H1 (cell line): ENCODE measurements around the gene NKAIN2. TPM values are rescaled to one million over a fixed set of nuclear protein-coding genes. Genes with fewer than 3 reads are reported as not detected.

Experiments used
- CTCF ChIA-PET: fragments of 300-600 bp; sonication (Branson Sonifier 250); formaldehyde crosslinking; loops from one replicate; lab custom pipeline; 2021; ENCODE audit not compliant: partially characterized antibody; lab: Charles Lee
- POLR2A ChIA-PET: fragments of 300-600 bp; sonication (Branson Sonifier 250); formaldehyde crosslinking; loops from one replicate; lab custom pipeline; 2021; ENCODE audit warnings: inconsistent platforms; ENCODE audit not compliant: partially characterized antibody; lab: Charles Lee
- DNase-seq, 2 experiments: peaks; one replicate each; pipeline versions ENCODE4 v3.0.0 to v3.0.0-alpha.2; 2010 to 2022; ENCODE audit warnings: low spot score in 2 of 2, low read depth in 1 of 2, mixed read lengths in 1 of 2
- FAIRE-seq: peaks from 2 replicates; lab custom pipeline; 2011; peaks lifted over from hg19 to GRCh38; lab: Jason Lieb, UNC
- H2AFZ ChIP-seq: 2 replicates; pipeline ENCODE4 v1.8.1; 2012; ENCODE audit warnings: low read length, inconsistent platforms
- H2AK5ac ChIP-seq: 2 replicates; pipeline ENCODE4 v1.6.1; 2013; ENCODE audit warnings: low read depth, low read length
- H2BK120ac ChIP-seq: replicated peaks from 2 replicates; pipeline ENCODE3; 2013; ENCODE audit warnings: low read depth, low read length, inconsistent platforms
- H2BK12ac ChIP-seq: 2 replicates; pipeline ENCODE4 v1.6.1; 2013; ENCODE audit warnings: low read depth, low read length
- H2BK15ac ChIP-seq: 2 replicates; pipeline ENCODE4 v1.6.1; 2013; ENCODE audit warnings: low read length
- H2BK20ac ChIP-seq: 2 replicates; pipeline ENCODE4 v1.6.1; 2013; ENCODE audit warnings: low read length
- H2BK5ac ChIP-seq: 2 replicates; pipeline ENCODE4 v1.6.1; 2013; ENCODE audit warnings: low read depth, low read length
- H3K14ac ChIP-seq: 2 replicates; pipeline ENCODE4 v1.6.1; 2013; ENCODE audit warnings: inconsistent platforms; ENCODE audit not compliant: insufficient read length
- H3K18ac ChIP-seq: 2 replicates; pipeline ENCODE4 v1.6.1; 2013; ENCODE audit warnings: low read length; ENCODE audit errors: extremely low read depth
- H3K23ac ChIP-seq: 2 replicates; pipeline ENCODE4 v1.6.1; 2013; ENCODE audit warnings: inconsistent platforms; ENCODE audit not compliant: insufficient read length
- H3K23me2 ChIP-seq: 2 replicates; pipeline ENCODE4 v1.6.1; 2013; ENCODE audit warnings: low read depth, low read length
- H3K27ac ChIP-seq: 2 replicates; pipeline ENCODE4 v1.6.1; 2011; ENCODE audit warnings: low read depth, low read length, inconsistent platforms
- H3K27me3 ChIP-seq, 4 experiments: replicated peaks in 1 of 4; 1 replicate in 1 of 4; 2 replicates in 3 of 4; pipeline versions ENCODE4 v1.6.1 to v1.8.1; 2011 to 2013; ENCODE audit warnings: low read length in 3 of 4, mild to moderate bottlenecking in 3 of 4, inconsistent platforms in 2 of 4, mixed read lengths in 2 of 4, moderate library complexity in 1 of 4; ENCODE audit not compliant: control insufficient read depth in 3 of 4, insufficient read depth in 3 of 4; ENCODE audit errors: extremely low read depth in 1 of 4
- H3K36me3 ChIP-seq, 4 experiments: 2 replicates each; pipeline versions ENCODE4 v1.6.1 to v1.8.1; 2011 to 2013; ENCODE audit warnings: mild to moderate bottlenecking in 4 of 4, low read length in 3 of 4, moderate library complexity in 2 of 4, control low read depth in 1 of 4, inconsistent platforms in 1 of 4; ENCODE audit not compliant: insufficient read depth in 4 of 4, control insufficient read depth in 2 of 4
- H3K4ac ChIP-seq: replicated peaks from 2 replicates; pipeline ENCODE3; 2013; ENCODE audit warnings: low read length, low read depth, mixed read lengths, inconsistent platforms; ENCODE audit not compliant: insufficient read length
- H3K4me1 ChIP-seq, 4 experiments: replicated peaks in 1 of 4; 1 replicate in 1 of 4; 2 replicates in 3 of 4; pipeline versions ENCODE4 v1.6.1 to v1.8.1; 2011 to 2013; ENCODE audit warnings: low read length in 3 of 4, inconsistent platforms in 2 of 4, mixed read lengths in 1 of 4; ENCODE audit not compliant: insufficient read depth in 4 of 4, control insufficient read depth in 3 of 4
- H3K4me2 ChIP-seq, 2 experiments: 2 replicates each; pipeline versions ENCODE4 v1.6.1 to v1.8.1; 2011 to 2013; ENCODE audit warnings: low read depth in 2 of 2, low read length in 2 of 2, control low read depth in 1 of 2, inconsistent platforms in 1 of 2, mild to moderate bottlenecking in 1 of 2; ENCODE audit not compliant: insufficient read depth in 1 of 2
- H3K4me3 ChIP-seq, 4 experiments: fragments of 200-600, 300-600 bp in 1 of 4; sonication (generic), shearing (Covaris generic), sonication (Bioruptor Twin) in 1 of 4; 2 replicates each; pipeline versions ENCODE4 v1.5.1 to v1.8.1; 2011 to 2016; ENCODE audit warnings: low read length in 4 of 4, low read depth in 3 of 4, control low read depth in 2 of 4, inconsistent platforms in 2 of 4, mild to moderate bottlenecking in 2 of 4, mixed read lengths in 1 of 4, moderate library complexity in 1 of 4; ENCODE audit not compliant: insufficient read depth in 2 of 4; ENCODE audit errors: extremely low read depth in 1 of 4
- H3K56ac ChIP-seq: replicated peaks from 2 replicates; pipeline ENCODE3; 2013; ENCODE audit warnings: low read depth, mild to moderate bottlenecking, mixed read lengths, low read length, inconsistent platforms; ENCODE audit not compliant: insufficient read length
- H3K79me1 ChIP-seq: 2 replicates; pipeline ENCODE4 v1.6.1; 2013; ENCODE audit warnings: low read depth, low read length, control low read depth
- H3K79me2 ChIP-seq, 2 experiments: 2 replicates each; pipeline versions ENCODE4 v1.6.1 to v1.8.1; 2012 to 2013; ENCODE audit warnings: low read length in 2 of 2, mild to moderate bottlenecking in 2 of 2, inconsistent platforms in 1 of 2; ENCODE audit not compliant: insufficient read depth in 2 of 2, control insufficient read depth in 1 of 2
- H3K9ac ChIP-seq, 4 experiments: replicated peaks in 1 of 4; 1 replicate in 1 of 4; 2 replicates in 3 of 4; pipeline versions ENCODE4 v1.6.1 to v1.8.1; 2011 to 2013; ENCODE audit warnings: low read depth in 3 of 4, low read length in 3 of 4, control low read depth in 2 of 4, mild to moderate bottlenecking in 2 of 4, moderate library complexity in 2 of 4, inconsistent platforms in 1 of 4; ENCODE audit errors: extremely low read depth in 1 of 4
- H3K9me3 ChIP-seq, 2 experiments: 2 replicates each; pipeline versions ENCODE4 v1.6.1 to v1.8.1; 2012 to 2013; ENCODE audit warnings: mild to moderate bottlenecking in 2 of 2, moderate library complexity in 2 of 2, control low read depth in 1 of 2, inconsistent platforms in 1 of 2, low read depth in 1 of 2, low read length in 1 of 2, mixed read lengths in 1 of 2; ENCODE audit not compliant: insufficient read depth in 2 of 2
- H4K20me1 ChIP-seq, 2 experiments: replicated peaks in 1 of 2; 2 replicates each; pipeline versions ENCODE3 to v1.8.1; 2011 to 2013; ENCODE audit warnings: inconsistent platforms in 2 of 2, low read length in 2 of 2, mild to moderate bottlenecking in 1 of 2; ENCODE audit not compliant: insufficient read depth in 2 of 2, control insufficient read depth in 1 of 2
- H4K5ac ChIP-seq: 2 replicates; pipeline ENCODE4 v1.6.1; 2013; ENCODE audit warnings: low read length, low read depth, mixed read lengths, inconsistent platforms; ENCODE audit not compliant: insufficient read length
- H4K8ac ChIP-seq: 2 replicates; pipeline ENCODE4 v1.8.0; 2013; ENCODE audit warnings: mild to moderate bottlenecking, moderate library complexity, low read length, inconsistent platforms; ENCODE audit not compliant: insufficient read depth; ENCODE audit errors: extremely low read depth
- H4K91ac ChIP-seq: replicated peaks from 2 replicates; pipeline ENCODE3; 2013; ENCODE audit warnings: low read length, mixed read lengths, inconsistent platforms; ENCODE audit not compliant: insufficient read length
- CREB1 ChIP-seq: IDR thresholded peaks from 2 replicates; pipeline ENCODE4 v1.6.1; 2012; ENCODE audit warnings: inconsistent platforms
- CTBP2 ChIP-seq: IDR thresholded peaks from 2 replicates; pipeline ENCODE4 v1.7.0; 2011; ENCODE audit warnings: borderline replicate concordance, mild to moderate bottlenecking, moderate library complexity, mixed read lengths, low read length; ENCODE audit not compliant: insufficient read depth, insufficient read length
- JUN ChIP-seq: IDR thresholded peaks from 2 replicates; pipeline ENCODE4 v1.6.1; 2011; ENCODE audit warnings: low read depth, mild to moderate bottlenecking, improper control_type of control experiment, low read length
- POLR2AphosphoS5 ChIP-seq: IDR thresholded peaks from 2 replicates; pipeline ENCODE4 v1.6.1; 2011; ENCODE audit warnings: low read depth, low read length
- RFX5 ChIP-seq: IDR thresholded peaks from 2 replicates; pipeline ENCODE4 v1.6.1; 2011; ENCODE audit warnings: low read depth, low read length, improper control_type of control experiment, borderline replicate concordance
- SAP30 ChIP-seq: fragments of 300-600 bp; sonication (generic); IDR thresholded peaks from 2 replicates; pipeline ENCODE4 v1.7.1; 2012; ENCODE audit warnings: low read length, moderate library complexity, mild to moderate bottlenecking, inconsistent platforms; ENCODE audit not compliant: insufficient read depth, insufficient replicate concordance
- SP1 ChIP-seq: IDR thresholded peaks from 2 replicates; pipeline ENCODE4 v1.6.1; 2011; ENCODE audit warnings: low read depth, low read length
- SP4 ChIP-seq: IDR thresholded peaks from 2 replicates; pipeline ENCODE4 v1.6.1; 2012; ENCODE audit warnings: low read length, inconsistent platforms
- TBP ChIP-seq: IDR thresholded peaks from 2 replicates; pipeline ENCODE4 v1.6.1; 2011; ENCODE audit warnings: low read depth, low read length, improper control_type of control experiment
- WGBS, 2 experiments: shearing (Covaris generic) in 1 of 2; methylation state at CpG; one replicate each; pipeline versions ENCODE4 v1.1.6 to v1.1.7; 2013 to 2015; ENCODE audit warnings: low lambda C conversion rate in 2 of 2, mixed read lengths in 2 of 2, inconsistent platforms in 1 of 2, low coverage in 1 of 2, missing lambda C conversion rate in 1 of 2; ENCODE audit not compliant: insufficient replicate concordance in 2 of 2, insufficient coverage in 1 of 2, insufficient read length in 1 of 2; ENCODE audit errors: extremely low coverage in 1 of 2, missing lambda C conversion rate in 1 of 2; 5-methylcytosine and 5-hydroxymethylcytosine counted together
- polyA plus RNA-seq, 7 experiments: library from polyadenylated mRNA; depleted of rRNA in 3 of 7; stranded (reverse) in 5 of 7; unstranded in 2 of 7; fragments of >200 nt in 5 of 7; fragments of 200-250 nt in 2 of 7; gene quantifications; 1 replicate in 5 of 7; 2 replicates in 1 of 7; 4 replicates in 1 of 7; pipeline versions ENCODE4 v1.2.1 to v1.2.3, GENCODE V29; 2011 to 2013; ENCODE audit warnings: missing spikeins in 2 of 7, mixed read lengths in 2 of 7
- total RNA-seq: library from RNA; stranded (reverse); fragmentation: NEBNext Ultra II Directional; extraction: Animal tissue kit (Norgen Biotek cat#: 25700); gene quantifications from 2 replicates; pipeline ENCODE4 v1.2.1, GENCODE V29; 2021
- TF ChIP-seq, protein P1 (sequence below), 3 experiments: IDR thresholded peaks; 1 replicate in 2 of 3; 2 replicates in 1 of 3; pipeline versions ENCODE4 v1.5.1 to v1.6.1; 2011; ENCODE audit warnings: low read length in 3 of 3, mild to moderate bottlenecking in 3 of 3, inconsistent platforms in 2 of 3, low read depth in 1 of 3, moderate library complexity in 1 of 3; ENCODE audit not compliant: insufficient read depth in 1 of 3; ENCODE audit errors: control extremely low read depth in 1 of 3
- TF ChIP-seq, protein P2 (sequence below): IDR thresholded peaks from 2 replicates; pipeline ENCODE4 v1.6.1; 2011; ENCODE audit warnings: low read length, improper control_type of control experiment

The NKAIN2 gene
- total and polyA plus RNA-seq, 2 of the 8 experiments (the other 6 are each of a cell fraction or from before 2014, with no cell fraction given) = 0.20 to 0.34 TPM

DNA sequence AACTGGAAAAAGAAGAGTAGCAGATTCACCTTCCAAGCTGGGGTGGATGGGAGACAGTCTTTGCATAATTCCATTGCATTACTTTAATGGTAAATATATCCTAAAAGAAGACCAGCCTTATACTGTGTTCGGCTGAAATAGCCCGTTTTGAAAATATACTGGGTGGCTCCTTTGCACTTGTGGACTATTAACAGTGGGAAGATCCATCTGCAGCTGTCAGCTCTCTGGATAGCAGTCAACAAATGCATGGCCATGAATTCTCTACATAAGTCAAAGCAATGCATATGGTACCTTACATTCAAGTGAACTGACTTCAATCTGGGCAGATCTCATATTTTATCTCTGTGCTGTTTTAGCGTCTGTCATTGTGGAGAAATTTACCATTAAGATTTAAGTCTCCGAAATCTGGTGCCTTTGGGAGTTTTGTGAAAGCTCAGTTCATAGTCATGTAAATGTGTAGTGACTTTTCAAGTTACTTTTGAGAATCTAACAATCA lies 758.0 kb downstream of the NKAIN2 start:
- H2BK12ac ChIP-seq = no peak overlapping the region
- POLR2A ChIA-PET = no interaction called here
- H3K4me3 ChIP-seq = no peak overlapping the region
- H4K91ac ChIP-seq = no peak overlapping the region
- H4K5ac ChIP-seq = no peak overlapping the region
- H2AK5ac ChIP-seq = no peak overlapping the region
- no peak overlapping the region for H2BK5ac ChIP-seq
- H3K18ac ChIP-seq = no peak overlapping the region
- H4K8ac ChIP-seq = no peak overlapping the region
- H3K9me3 ChIP-seq = no peaks in the 10 kb centered on the region
- no peaks in the 10 kb centered on the region for H3K79me1 ChIP-seq
- H3K4me1 ChIP-seq = peaks cover 0 to 2% (median 0%) of the 10 kb centered on the region in 4 experiments; a peak in 3 of 7 replicates
- no peak overlapping the region for H3K4me2 ChIP-seq
- no peak overlapping the region for H3K23ac ChIP-seq
- H3K27me3 ChIP-seq = no peaks in the 10 kb centered on the region
- H2BK15ac ChIP-seq = no peak overlapping the region
- WGBS, 2 experiments = 87% methylated on average over 4 of the region's 4 CpGs; no CpG with 5 or more reads in 1 of the 2 experiments
- CTCF ChIA-PET = no interaction called here
- H3K14ac ChIP-seq = no peak overlapping the region
- H3K4ac ChIP-seq = no peak overlapping the region
- DNase-seq = no peak
- no peak overlapping the region for H3K56ac ChIP-seq
- no peaks in the 10 kb centered on the region for H3K23me2 ChIP-seq
- H3K9ac ChIP-seq = no peak overlapping the region
- H2BK20ac ChIP-seq = no peak overlapping the region
- FAIRE-seq = no peak
- H3K27ac ChIP-seq = no peak overlapping the region
- H4K20me1 ChIP-seq = no peaks in the 10 kb centered on the region
- H2AFZ ChIP-seq = no peak overlapping the region
- H3K36me3 ChIP-seq = no peaks in the 10 kb centered on the region
- no peaks in the 10 kb centered on the region for H3K79me2 ChIP-seq
- H2BK120ac ChIP-seq = no peak overlapping the region
- TF ChIP-seq TBP (no peak), SAP30 (no peak), POLR2AphosphoS5 (no peak), SP1 (no peak), JUN (no peak), SP4 (no peak), CTBP2 (no peak), CREB1 (no peak), RFX5 (no peak)
- TF ChIP-seq, protein P1, sequence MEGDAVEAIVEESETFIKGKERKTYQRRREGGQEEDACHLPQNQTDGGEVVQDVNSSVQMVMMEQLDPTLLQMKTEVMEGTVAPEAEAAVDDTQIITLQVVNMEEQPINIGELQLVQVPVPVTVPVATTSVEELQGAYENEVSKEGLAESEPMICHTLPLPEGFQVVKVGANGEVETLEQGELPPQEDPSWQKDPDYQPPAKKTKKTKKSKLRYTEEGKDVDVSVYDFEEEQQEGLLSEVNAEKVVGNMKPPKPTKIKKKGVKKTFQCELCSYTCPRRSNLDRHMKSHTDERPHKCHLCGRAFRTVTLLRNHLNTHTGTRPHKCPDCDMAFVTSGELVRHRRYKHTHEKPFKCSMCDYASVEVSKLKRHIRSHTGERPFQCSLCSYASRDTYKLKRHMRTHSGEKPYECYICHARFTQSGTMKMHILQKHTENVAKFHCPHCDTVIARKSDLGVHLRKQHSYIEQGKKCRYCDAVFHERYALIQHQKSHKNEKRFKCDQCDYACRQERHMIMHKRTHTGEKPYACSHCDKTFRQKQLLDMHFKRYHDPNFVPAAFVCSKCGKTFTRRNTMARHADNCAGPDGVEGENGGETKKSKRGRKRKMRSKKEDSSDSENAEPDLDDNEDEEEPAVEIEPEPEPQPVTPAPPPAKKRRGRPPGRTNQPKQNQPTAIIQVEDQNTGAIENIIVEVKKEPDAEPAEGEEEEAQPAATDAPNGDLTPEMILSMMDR (IDR thresholded peaks at IDR 0.05; ENCODE audit: control extremely low read depth in 1 of 3, insufficient read depth in 1 of 3, low read depth in 1 of 3, low read length in 3 of 3) = no peak
- TF ChIP-seq, protein P2, sequence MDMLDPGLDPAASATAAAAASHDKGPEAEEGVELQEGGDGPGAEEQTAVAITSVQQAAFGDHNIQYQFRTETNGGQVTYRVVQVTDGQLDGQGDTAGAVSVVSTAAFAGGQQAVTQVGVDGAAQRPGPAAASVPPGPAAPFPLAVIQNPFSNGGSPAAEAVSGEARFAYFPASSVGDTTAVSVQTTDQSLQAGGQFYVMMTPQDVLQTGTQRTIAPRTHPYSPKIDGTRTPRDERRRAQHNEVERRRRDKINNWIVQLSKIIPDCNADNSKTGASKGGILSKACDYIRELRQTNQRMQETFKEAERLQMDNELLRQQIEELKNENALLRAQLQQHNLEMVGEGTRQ = no peak
